ENCODE measurements around the gene F13B. TPM values are rescaled to one million over a fixed set of nuclear protein-coding genes. Genes with fewer than 3 reads are reported as not detected.

F13B gene
- total and polyA plus RNA-seq, 2 donors (not counting 3 experiments of a cell fraction or from before 2014, with no cell fraction given), result not detected

DNA sequence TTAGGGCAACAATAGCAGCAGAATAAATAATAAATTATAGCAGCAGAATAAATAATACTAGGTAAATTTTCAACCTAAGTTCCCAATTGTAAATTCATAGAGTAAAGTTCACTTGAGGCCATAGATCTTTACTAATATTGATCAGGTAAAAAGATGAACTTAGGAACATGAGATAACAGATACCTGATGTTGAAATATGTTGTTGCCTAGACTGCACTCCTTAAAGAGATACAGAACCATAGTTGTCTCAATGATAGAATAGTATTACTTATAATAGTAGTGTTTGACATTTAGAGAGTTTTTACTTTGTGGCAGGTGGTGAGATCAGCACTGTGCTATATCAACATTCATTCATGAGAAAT lies 378 bp upstream of the F13B start:
- H2AFZ ChIP-seq (ENCODE audit: low read depth, low read length), result no peak overlapping the region
- FAIRE-seq, result no peak
- H3K4me1 ChIP-seq (ENCODE audit: control insufficient read depth, extremely low read depth, insufficient read depth, low read length), result no peaks in the 10 kb centered on the region
- no peak for DNase-seq (ENCODE audit: low read depth, low spot score)
- no peaks in the 10 kb centered on the region for H3K79me2 ChIP-seq (ENCODE audit: control insufficient read depth, insufficient read depth, low read length)
- no peak overlapping the region for H3K4me2 ChIP-seq (ENCODE audit: insufficient read depth, low read length)
- H3K36me3 ChIP-seq (ENCODE audit: control insufficient read depth in 2 of 2, extremely low read depth in 1 of 2, insufficient read depth in 2 of 2, low read length in 2 of 2), result no peaks in the 10 kb centered on the region
- ChIA-PET CTCF (no interaction called here), POLR2A (no interaction called here)
- no peak overlapping the region for H3K4me3 ChIP-seq (replicated peaks in 1 of 3; ENCODE audit: insufficient read depth in 1 of 3, low read depth in 1 of 3, low read length in 3 of 3)
- H3K9ac ChIP-seq (replicated peaks; ENCODE audit: extremely low read depth, insufficient read depth, low read length), result no peak overlapping the region
- no peaks in the 10 kb centered on the region for H3K9me1 ChIP-seq (replicated peaks; ENCODE audit: control insufficient read depth, extremely low read depth, insufficient read depth, low read length)
- BruUV-seq (replicated peaks), result no TSS peak
- no peaks in the 10 kb centered on the region for H3K9me3 ChIP-seq (replicated peaks; ENCODE audit: control insufficient read depth, insufficient read depth, low read length)
- dilution Hi-C loops (cut with MboI; ENCODE audit: extremely low pct_ligation_motif_present, low sequenced_read_pairs), result no loop called here
- H3K27ac ChIP-seq (ENCODE audit: insufficient read depth, low read depth, low read length), result no peak overlapping the region
- intact Hi-C loops (cut with micrococcal nuclease), result no loop called here
- H4K20me1 ChIP-seq (replicated peaks; ENCODE audit: control insufficient read depth, extremely low read depth, insufficient read depth, low read length), result no peaks in the 10 kb centered on the region
- no peaks in the 10 kb centered on the region for H3K27me3 ChIP-seq (ENCODE audit: control insufficient read depth in 2 of 2, insufficient read depth in 2 of 2, low read length in 2 of 2)
- TF ChIP-seq POLR2A (IDR thresholded peaks at IDR 0.05; ENCODE audit: low read depth, low read length) (no peak), POLR2AphosphoS5 (IDR thresholded peaks at IDR 0.05; ENCODE audit: insufficient read depth, low read depth, low read length) (no peak), EZH2 (IDR thresholded peaks at IDR 0.05; ENCODE audit: borderline replicate concordance, low read depth, low read length, severe bottlenecking) (no peak), JUN (IDR thresholded peaks at IDR 0.05; ENCODE audit: borderline replicate concordance, insufficient read depth, insufficient read length, low read depth) (no peak), MYC (IDR thresholded peaks at IDR 0.05; ENCODE audit: low read depth, low read length) (no peak), GATA2 (IDR thresholded peaks at IDR 0.05; ENCODE audit: insufficient read depth, insufficient read length, low read depth, low read length) (no peak), FOS (IDR thresholded peaks at IDR 0.05; ENCODE audit: borderline replicate concordance, insufficient read depth, low read length) (no peak)
- TF ChIP-seq, protein P1, sequence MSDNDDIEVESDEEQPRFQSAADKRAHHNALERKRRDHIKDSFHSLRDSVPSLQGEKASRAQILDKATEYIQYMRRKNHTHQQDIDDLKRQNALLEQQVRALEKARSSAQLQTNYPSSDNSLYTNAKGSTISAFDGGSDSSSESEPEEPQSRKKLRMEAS (IDR thresholded peaks at IDR 0.05; ENCODE audit: insufficient read depth, insufficient read length), result no peak
- TF ChIP-seq, protein P2, sequence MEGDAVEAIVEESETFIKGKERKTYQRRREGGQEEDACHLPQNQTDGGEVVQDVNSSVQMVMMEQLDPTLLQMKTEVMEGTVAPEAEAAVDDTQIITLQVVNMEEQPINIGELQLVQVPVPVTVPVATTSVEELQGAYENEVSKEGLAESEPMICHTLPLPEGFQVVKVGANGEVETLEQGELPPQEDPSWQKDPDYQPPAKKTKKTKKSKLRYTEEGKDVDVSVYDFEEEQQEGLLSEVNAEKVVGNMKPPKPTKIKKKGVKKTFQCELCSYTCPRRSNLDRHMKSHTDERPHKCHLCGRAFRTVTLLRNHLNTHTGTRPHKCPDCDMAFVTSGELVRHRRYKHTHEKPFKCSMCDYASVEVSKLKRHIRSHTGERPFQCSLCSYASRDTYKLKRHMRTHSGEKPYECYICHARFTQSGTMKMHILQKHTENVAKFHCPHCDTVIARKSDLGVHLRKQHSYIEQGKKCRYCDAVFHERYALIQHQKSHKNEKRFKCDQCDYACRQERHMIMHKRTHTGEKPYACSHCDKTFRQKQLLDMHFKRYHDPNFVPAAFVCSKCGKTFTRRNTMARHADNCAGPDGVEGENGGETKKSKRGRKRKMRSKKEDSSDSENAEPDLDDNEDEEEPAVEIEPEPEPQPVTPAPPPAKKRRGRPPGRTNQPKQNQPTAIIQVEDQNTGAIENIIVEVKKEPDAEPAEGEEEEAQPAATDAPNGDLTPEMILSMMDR (IDR thresholded peaks at IDR 0.05; ENCODE audit: extremely low read depth in 1 of 2, insufficient read depth in 1 of 2, low read depth in 1 of 2, low read length in 2 of 2), result no peak
